Stomach smooth muscle (tissue), 2 donors: Measurements from ENCODE around the gene CASP2.

Source experiments
- H3K27ac ChIP-seq: one replicate; pipeline ENCODE4 v1.7.0; 2013; ENCODE audit warnings: mild to moderate bottlenecking, low read length, inconsistent platforms
- H3K27me3 ChIP-seq, 2 donors: one replicate each; pipeline ENCODE4 v1.7.0; 2013; ENCODE audit warnings: low read length in 2 of 2; ENCODE audit not compliant: insufficient read depth in 2 of 2, control insufficient read depth in 1 of 2
- H3K36me3 ChIP-seq, 2 donors: one replicate each; pipeline ENCODE4 v1.7.0; 2013; ENCODE audit warnings: low read length in 2 of 2; ENCODE audit not compliant: control insufficient read depth in 2 of 2, insufficient read depth in 2 of 2
- H3K4me1 ChIP-seq: one replicate; pipeline ENCODE4 v1.7.0; 2013; ENCODE audit warnings: low read length; ENCODE audit not compliant: control insufficient read depth, insufficient read depth
- H3K4me3 ChIP-seq, 2 donors: one replicate each; pipeline ENCODE4 v1.7.0; 2013; ENCODE audit warnings: low read length in 2 of 2
- H3K9ac ChIP-seq, 2 donors: one replicate each; pipeline ENCODE4 v1.7.0; 2013; ENCODE audit warnings: low read length in 2 of 2, mild to moderate bottlenecking in 1 of 2
- H3K9me3 ChIP-seq, 2 donors: one replicate each; pipeline ENCODE4 v1.7.0; 2013; ENCODE audit warnings: low read length in 2 of 2; ENCODE audit not compliant: control insufficient read depth in 2 of 2
- donor health status: healthy.
- donor health status: Pancreatic carcinoma.

Gene CASP2

DNA sequence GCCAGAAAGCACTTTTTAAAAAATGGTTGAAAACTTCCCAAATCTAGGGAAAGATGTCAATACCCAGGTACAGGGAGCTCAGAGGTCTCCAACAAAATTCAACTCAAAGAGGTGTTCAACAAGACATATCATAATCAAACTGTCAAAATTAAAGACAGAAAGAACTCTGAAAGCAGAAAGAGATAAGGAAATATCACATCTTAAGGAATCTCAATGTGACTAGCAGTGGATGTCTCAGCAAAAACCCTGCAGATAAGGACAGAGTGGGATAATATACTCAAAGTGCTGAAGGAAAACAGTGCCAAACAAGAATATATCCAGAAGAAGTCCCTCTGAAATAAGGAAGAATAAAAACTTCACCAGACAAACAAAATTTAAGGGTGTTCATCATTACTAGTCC is 38.0 kb upstream of the CASP2 start:
- no peak overlapping the region for H3K4me3 ChIP-seq

DNA sequence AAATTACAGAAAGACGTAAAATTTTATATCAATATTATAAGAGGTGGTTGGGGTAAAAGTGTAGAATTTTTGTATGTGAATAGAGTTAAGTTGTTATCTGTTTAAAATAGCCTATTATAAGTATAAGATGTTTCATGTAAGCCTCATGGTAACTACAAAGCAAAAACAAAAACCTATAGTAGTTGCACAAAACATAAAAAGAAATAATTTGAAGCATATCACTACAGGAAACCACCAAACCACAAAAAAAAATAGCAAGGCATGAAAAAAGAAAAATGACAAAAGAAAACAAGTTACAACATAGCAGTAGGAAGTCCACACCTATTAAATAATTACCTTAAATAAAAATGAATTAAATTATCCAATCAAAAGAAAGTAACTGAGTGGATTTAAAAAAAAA is 37.3 kb upstream of the CASP2 start:
- no peaks in the 10 kb centered on the region for H3K36me3 ChIP-seq

More for the DNA sequence above, 38.0 kb upstream of the CASP2 start:
- H3K9ac ChIP-seq: no peak overlapping the region
- H3K36me3 ChIP-seq: no peaks in the 10 kb centered on the region
- no peaks in the 10 kb centered on the region for H3K27me3 ChIP-seq
- H3K27ac ChIP-seq: no peak overlapping the region
- H3K9me3 ChIP-seq: peaks cover 0 to 5% of the 10 kb centered on the region in 2 donors
- H3K4me1 ChIP-seq: no peaks in the 10 kb centered on the region

DNA sequence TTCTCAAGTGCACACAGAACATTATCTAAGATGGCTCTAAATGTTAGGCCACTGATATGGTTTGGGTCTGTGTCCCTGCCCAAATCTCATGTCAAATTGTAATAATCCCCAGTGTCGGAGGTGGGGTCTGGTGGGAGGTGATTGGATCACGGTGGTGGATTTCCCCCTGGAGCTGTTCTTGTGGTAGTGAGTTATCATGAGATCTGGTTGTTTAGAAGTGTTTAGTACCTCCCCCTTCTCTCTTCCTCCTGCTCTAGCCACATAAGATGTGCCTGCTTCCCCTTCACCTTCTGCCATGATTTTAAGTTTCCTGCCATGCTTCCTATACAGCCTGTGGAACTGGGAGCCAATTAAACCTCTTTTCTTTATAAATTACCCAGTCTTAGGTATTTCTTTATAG is 36.1 kb upstream of the CASP2 start:
- H3K4me1 ChIP-seq: no peaks in the 10 kb centered on the region
- H3K9ac ChIP-seq: no peak overlapping the region
- H3K36me3 ChIP-seq: no peaks in the 10 kb centered on the region
- peaks cover 0 to 5% of the 10 kb centered on the region in 2 donors for H3K9me3 ChIP-seq
- H3K4me3 ChIP-seq: no peak overlapping the region
- H3K27ac ChIP-seq: no peak overlapping the region
- no peaks in the 10 kb centered on the region for H3K27me3 ChIP-seq

More for the DNA sequence above, 37.3 kb upstream of the CASP2 start:
- Histone ChIP-seq H3K27me3 (no peaks in the 10 kb centered on the region), H3K9me3 (peaks cover 0 to 5% of the 10 kb centered on the region in 2 donors), H3K27ac (no peak overlapping the region), H3K4me1 (no peaks in the 10 kb centered on the region), H3K9ac (no peak overlapping the region), H3K4me3 (no peak overlapping the region)

DNA sequence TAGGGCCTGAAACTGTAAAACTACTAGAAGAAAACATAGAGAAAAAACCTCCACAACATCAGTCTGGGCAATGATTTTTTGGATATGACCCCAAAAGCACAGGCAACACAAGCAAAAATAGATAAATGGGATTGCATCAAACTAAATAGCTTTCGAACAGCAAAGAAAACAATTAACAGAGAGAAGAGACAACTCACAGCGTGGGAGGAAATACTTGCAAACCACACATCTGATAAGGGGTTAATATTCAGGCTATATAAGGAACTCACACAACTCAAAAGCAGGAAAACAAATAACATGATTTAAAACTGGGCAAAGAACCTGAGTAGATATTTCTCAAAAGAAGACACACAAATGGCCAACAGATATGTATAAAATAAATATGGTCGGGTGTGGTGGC is 32.6 kb upstream of the CASP2 start:
- Histone ChIP-seq H3K27ac (no peak overlapping the region), H3K9me3 (peaks cover 0 to 5% of the 10 kb centered on the region in 2 donors), H3K4me1 (no peaks in the 10 kb centered on the region), H3K9ac (no peak overlapping the region), H3K36me3 (no peaks in the 10 kb centered on the region), H3K4me3 (no peak overlapping the region), H3K27me3 (no peaks in the 10 kb centered on the region)

DNA sequence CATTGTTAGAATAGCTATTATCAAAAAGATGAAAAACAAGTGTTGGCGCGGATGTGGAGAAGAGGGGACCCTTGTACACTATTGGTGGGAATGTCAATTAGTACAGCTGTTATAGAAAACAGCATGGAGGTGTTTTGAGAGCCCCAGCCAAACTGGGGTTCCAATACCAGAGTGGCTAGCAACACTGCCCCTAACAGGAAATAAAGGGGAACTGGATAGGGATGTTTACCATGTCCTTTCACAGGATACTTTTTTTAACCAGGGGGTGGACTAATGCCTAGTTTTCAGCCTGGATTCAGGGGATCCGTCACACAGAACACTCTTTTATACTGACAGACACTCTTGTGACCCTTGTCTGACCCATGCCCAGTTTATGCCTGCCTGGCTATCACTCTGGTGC is 31.8 kb upstream of the CASP2 start:
- Histone ChIP-seq H3K36me3 (no peaks in the 10 kb centered on the region), H3K9me3 (peaks cover 0 to 5% of the 10 kb centered on the region in 2 donors), H3K27ac (no peak overlapping the region), H3K9ac (no peak overlapping the region), H3K4me1 (no peaks in the 10 kb centered on the region), H3K4me3 (no peak overlapping the region), H3K27me3 (no peaks in the 10 kb centered on the region)

DNA sequence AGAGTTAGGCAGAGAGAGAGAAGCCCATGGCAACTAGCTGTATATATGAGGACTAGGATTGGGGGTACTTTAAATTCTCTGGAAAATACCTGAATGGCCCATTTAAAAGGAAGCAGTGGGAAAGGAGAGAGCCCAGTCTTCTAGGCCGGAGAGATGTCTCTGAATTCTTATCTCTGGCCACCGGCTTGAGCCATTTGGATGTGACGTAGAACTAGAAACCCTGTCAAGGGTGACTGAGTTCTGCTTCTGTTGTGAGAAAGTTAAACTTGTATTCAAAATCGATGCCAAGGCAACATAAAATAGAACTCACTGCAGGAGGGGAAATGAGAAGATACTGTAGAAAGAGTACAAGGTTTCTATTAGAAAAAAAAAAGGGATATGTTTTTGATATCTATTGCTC is 31.2 kb upstream of the CASP2 start:
- H3K27ac ChIP-seq: no peak overlapping the region
- no peak overlapping the region for H3K9ac ChIP-seq
- H3K4me1 ChIP-seq: no peaks in the 10 kb centered on the region
- H3K9me3 ChIP-seq: peaks cover 0 to 5% of the 10 kb centered on the region in 2 donors
- H3K36me3 ChIP-seq: no peaks in the 10 kb centered on the region
- H3K27me3 ChIP-seq: no peaks in the 10 kb centered on the region
- H3K4me3 ChIP-seq: no peak overlapping the region

DNA sequence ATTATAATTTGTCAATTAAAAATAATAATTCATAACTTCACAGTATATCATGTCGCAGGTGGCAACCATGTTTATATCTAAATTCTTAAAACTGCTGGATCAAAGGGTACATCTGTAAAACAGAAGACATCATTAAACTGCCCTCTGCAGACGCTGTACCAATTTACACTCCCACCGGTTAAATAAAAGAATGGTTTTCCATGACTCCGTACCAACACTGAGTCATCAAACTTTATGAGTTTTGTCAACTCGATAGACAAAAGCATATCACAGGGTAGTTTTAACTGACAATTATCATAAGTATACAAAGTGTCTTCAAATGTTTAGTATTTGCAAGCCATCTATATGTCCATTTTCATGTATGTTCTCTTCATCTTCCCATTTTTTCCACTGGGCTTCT is 30.6 kb upstream of the CASP2 start:
- Histone ChIP-seq H3K4me1 (no peaks in the 10 kb centered on the region), H3K27ac (no peak overlapping the region), H3K9ac (no peak overlapping the region), H3K27me3 (no peaks in the 10 kb centered on the region), H3K9me3 (peaks cover 0 to 5% of the 10 kb centered on the region in 2 donors), H3K4me3 (no peak overlapping the region), H3K36me3 (no peaks in the 10 kb centered on the region)

DNA sequence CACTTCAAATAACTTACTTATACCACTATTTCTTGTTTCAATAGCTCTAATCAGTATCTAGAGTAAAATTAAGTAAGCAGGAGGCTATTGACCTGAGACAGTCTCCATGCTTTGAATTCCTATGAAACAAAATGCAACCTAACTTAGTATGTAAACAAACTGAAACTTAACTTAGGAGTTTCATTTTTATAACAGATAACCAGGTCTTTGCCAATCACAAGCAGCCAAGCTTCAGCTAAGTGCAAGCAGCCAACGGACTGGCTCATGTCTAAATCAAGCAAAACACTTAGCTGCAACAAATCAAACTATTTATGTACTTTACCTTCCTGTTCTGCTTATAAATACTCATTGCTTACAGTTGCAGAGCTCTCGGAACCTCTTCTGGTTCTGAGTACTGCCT is 29.3 kb upstream of the CASP2 start:
- H3K4me1 ChIP-seq: peaks cover 3% of the 10 kb centered on the region
- no peaks in the 10 kb centered on the region for H3K36me3 ChIP-seq
- H3K9ac ChIP-seq: peak overlapping the region in 1 of 2 donors; percentile 6
- H3K9me3 ChIP-seq: peaks cover 0 to 2% of the 10 kb centered on the region in 2 donors
- no peak overlapping the region for H3K27ac ChIP-seq
- H3K27me3 ChIP-seq: no peaks in the 10 kb centered on the region
- no peak overlapping the region for H3K4me3 ChIP-seq

DNA sequence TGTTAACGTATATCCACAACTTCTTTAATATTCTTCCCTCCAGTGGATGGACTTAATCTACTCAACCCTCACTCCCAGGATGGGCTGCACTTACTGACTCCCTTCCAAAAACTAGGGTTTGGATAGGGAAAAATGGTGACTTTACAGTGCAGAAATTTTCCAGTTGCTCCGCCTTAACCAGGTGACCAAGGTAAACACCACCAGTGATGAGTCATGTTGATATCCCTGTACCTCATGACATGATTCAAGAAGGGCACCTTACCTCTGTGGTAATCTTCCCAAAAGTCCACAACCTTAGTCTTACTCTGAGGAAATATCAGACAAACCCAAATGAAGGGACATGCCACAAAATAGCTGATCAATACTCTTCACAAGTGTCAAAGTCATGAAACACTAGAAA is 28.4 kb upstream of the CASP2 start:
- peaks cover 10% of the 10 kb centered on the region for H3K4me1 ChIP-seq
- H3K36me3 ChIP-seq: no peaks in the 10 kb centered on the region
- no peak overlapping the region for H3K27ac ChIP-seq

DNA sequence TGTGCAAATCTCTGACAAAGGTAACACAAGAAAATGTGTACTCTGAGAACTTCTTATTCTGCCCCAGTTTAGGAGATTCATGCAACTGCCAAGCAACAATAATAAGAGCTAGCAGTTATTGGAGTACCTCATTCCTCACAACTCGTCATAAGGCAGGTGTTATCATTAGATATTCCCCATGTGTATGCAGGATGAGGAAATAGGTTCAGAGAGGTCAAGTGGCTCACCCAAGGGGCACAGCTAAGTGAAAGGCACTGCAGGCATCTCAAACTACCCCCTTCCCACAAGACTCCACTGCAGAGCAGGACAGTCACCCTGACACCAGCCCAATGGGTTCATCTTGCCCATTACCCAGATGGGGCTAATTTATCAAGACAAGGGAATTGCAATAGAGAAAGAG is 26.2 kb upstream of the CASP2 start:
- H3K4me3 ChIP-seq: no peak overlapping the region
- H3K27me3 ChIP-seq: no peaks in the 10 kb centered on the region
- H3K27ac ChIP-seq: no peak overlapping the region
- peaks cover 14% of the 10 kb centered on the region for H3K4me1 ChIP-seq
- H3K36me3 ChIP-seq: peaks cover under 1 to 4% of the 10 kb centered on the region in 2 donors
- no peak overlapping the region for H3K9ac ChIP-seq
- no peaks in the 10 kb centered on the region for H3K9me3 ChIP-seq

More for the DNA sequence above, 28.4 kb upstream of the CASP2 start:
- Histone ChIP-seq H3K27me3 (no peaks in the 10 kb centered on the region), H3K9ac (no peak overlapping the region), H3K4me3 (no peak overlapping the region), H3K9me3 (no peaks in the 10 kb centered on the region)

DNA sequence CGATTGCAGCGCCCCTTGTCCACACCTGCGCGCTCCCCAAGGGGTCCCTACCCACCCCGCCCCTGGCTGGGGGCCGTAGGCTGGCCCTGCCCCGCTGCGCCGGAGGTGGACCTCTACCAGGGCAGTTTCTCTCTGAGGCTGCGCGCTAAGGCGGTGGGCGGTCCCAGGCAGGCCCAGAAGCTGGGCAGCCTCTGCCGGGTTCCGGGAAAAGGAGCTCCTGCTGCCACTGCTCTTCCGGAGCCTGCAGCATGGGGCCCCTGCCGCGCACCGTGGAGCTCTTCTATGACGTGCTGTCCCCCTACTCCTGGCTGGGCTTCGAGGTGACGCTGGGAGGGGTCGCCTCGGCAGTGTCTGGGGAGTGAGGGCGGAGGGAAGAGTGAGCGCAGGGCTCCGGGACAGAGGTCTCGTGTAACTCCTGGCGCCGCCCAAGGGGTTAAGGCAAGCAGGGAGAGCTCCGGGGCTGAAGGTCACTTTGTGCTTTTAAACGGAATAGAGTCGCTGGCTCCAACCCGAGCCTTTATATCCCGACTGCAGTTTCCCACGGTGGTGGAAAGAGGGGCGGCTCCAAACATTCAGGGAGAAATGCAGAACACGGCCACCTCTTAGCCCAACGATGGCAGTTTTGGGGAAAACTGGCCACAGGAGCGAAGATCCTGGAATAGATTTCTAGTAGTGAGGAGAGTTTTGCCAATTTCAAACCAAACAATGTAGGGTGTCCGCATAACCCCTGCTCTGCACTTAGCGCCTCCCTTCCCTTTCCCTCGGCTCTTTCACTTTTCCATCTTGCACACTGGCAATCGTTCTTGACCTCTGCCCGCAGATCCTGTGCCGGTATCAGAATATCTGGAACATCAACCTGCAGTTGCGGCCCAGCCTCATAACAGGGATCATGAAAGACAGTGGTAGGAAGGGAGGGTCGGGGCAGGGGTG is 24.6 kb upstream of the CASP2 start, which contains the start of gene GSTK1:
Gene GSTK1 (plus strand): TSS at position 176 of the 930 bp plus-strand sequence. CDS start 73 bp downstream, at position 249.
- H3K27me3 ChIP-seq: no peaks in the 10 kb centered on the region
- peaks cover 14% of the 10 kb centered on the region for H3K4me1 ChIP-seq
- H3K4me3 ChIP-seq: peak within 1 kb of the TSS; percentile 94 to 95
- peaks cover 14 to 16% of the 10 kb centered on the region in 2 donors for H3K36me3 ChIP-seq
- H3K9ac ChIP-seq: peak within 1 kb of the TSS; percentile 85 to 86
- H3K9me3 ChIP-seq: no peaks in the 10 kb centered on the region
- H3K27ac ChIP-seq: peak within 1 kb of the TSS; percentile 67
